CD4-positive, alpha-beta T cell treated with Interleukin-1 beta for 1 hour (primary cell): ENCODE data around the gene NUPR2.
"Not testable (repeated sequence)": the region's sequence is repeated elsewhere in the genome, so short reads cannot be mapped to it uniquely, and the experiment has no call there.

Experiments used
- DNase-seq, 2 donors: peaks; one replicate each; pipeline ENCODE4 v3.0.0-alpha.2; 2020 to 2022

Gene NUPR2

GRCh38 chr7:56083150-56083785 lies 32.9 kb downstream of the NUPR2 start:
- DNase-seq: no peak

- no peak for DNase-seq
Measured at GRCh38 chr7:56081626-56082340, 34.4 kb downstream of the NUPR2 start.

- not testable (repeated sequence) for DNase-seq
Measured at GRCh38 chr7:56080726-56081435, 35.3 kb downstream of the NUPR2 start.

GRCh38 chr7:56079450-56080185 lies 36.6 kb downstream of the NUPR2 start:
- no peak for DNase-seq

- DNase-seq: no peak
Measured at GRCh38 chr7:56078196-56078595, 38.0 kb downstream of the NUPR2 start.

- DNase-seq: no peak
Measured at GRCh38 chr7:56077681-56078080, 38.5 kb downstream of the NUPR2 start.

- DNase-seq: peak; percentile 61 to 76
Measured at GRCh38 chr7:56074371-56074791, 41.8 kb downstream of the NUPR2 start.

GRCh38 chr7:56066376-56066775 lies 49.8 kb downstream of the NUPR2 start:
- DNase-seq: not testable (repeated sequence)
